ENCODE measurements around the gene MRPL43. TPM values are rescaled to one million over a fixed set of nuclear protein-coding genes. Genes with fewer than 3 reads are reported as not detected.

MRPL43 gene
- total RNA-seq, 1 donor from 2014 or later: 54.5 TPM

GRCh38 chr10:100943508-100943907 is 43.8 kb downstream of the MRPL43 start:
- intact Hi-C loops (cut with DNase I): no loop called here
- Histone ChIP-seq H3K4me3 (no peak overlapping the region), H3K36me3 (peaks cover 65 to 94% of the 10 kb centered on the region in 2 donors), H3K4me1 (no peaks in the 10 kb centered on the region), H3K27me3 (no peaks in the 10 kb centered on the region), H3K9me3 (no peaks in the 10 kb centered on the region), H3K27ac (no peak overlapping the region)
- no peak for DNase-seq (ENCODE audit: low spot score in 2 of 2)
- TF ChIP-seq CTCF (IDR thresholded peaks at IDR 0.05): no peak

GRCh38 chr10:100942229-100942628 is 45.1 kb downstream of the MRPL43 start:
- H3K4me3 ChIP-seq: no peak overlapping the region
- no peak overlapping the region for H3K27ac ChIP-seq
- peaks cover 67 to 94% of the 10 kb centered on the region in 2 donors for H3K36me3 ChIP-seq
- H3K4me1 ChIP-seq: no peaks in the 10 kb centered on the region
- no peak for TF ChIP-seq CTCF (IDR thresholded peaks at IDR 0.05)
- DNase-seq (ENCODE audit: low spot score in 2 of 2): no peak
- no peaks in the 10 kb centered on the region for H3K27me3 ChIP-seq
- H3K9me3 ChIP-seq: no peaks in the 10 kb centered on the region
- intact Hi-C loops (cut with DNase I): no loop called here

- H3K4me1 ChIP-seq: no peaks in the 10 kb centered on the region
- H3K9me3 ChIP-seq: no peaks in the 10 kb centered on the region
- DNase-seq (ENCODE audit: low spot score in 2 of 2): no peak
- TF ChIP-seq CTCF (IDR thresholded peaks at IDR 0.05): no peak
- intact Hi-C loops (cut with DNase I): no loop called here
- no peak overlapping the region for H3K4me3 ChIP-seq
- no peak overlapping the region for H3K27ac ChIP-seq
- peaks cover 56 to 86% of the 10 kb centered on the region in 2 donors for H3K36me3 ChIP-seq
- no peaks in the 10 kb centered on the region for H3K27me3 ChIP-seq
Observed at GRCh38 chr10:100939763-100940344, 47.4 kb downstream of the MRPL43 start.

Other genes with a start within 250 kb of the MRPL43 start
- not detected for gene PAX2, start 241.9 kb downstream of the MRPL43 start, total RNA-seq
- 3.1 TPM for gene SLF2, start 74.5 kb downstream of the MRPL43 start, total RNA-seq
- gene SEMA4G, start 18.0 kb downstream of the MRPL43 start, total RNA-seq: 2.1 TPM
- 11.5 TPM for gene TWNK, start within 50 bp of the MRPL43 start, total RNA-seq
- gene LZTS2, start 12.3 kb upstream of the MRPL43 start, total RNA-seq: 169 TPM
- gene PDZD7, start 43.6 kb upstream of the MRPL43 start, total RNA-seq: 0.53 TPM
- gene SFXN3, start 43.7 kb upstream of the MRPL43 start, total RNA-seq: 72.4 TPM
- 5.7 TPM for gene KAZALD1, start 74.5 kb upstream of the MRPL43 start, total RNA-seq
- not detected for gene TLX1, start 143.8 kb upstream of the MRPL43 start, total RNA-seq
- not detected for gene LBX1, start 242.0 kb upstream of the MRPL43 start, total RNA-seq

Measured in ascending aorta (tissue), 2 donors.